Smooth muscle cell (in vitro differentiated cells): ENCODE results near the gene BOD1. TPM values are rescaled to one million over a fixed set of nuclear protein-coding genes. Genes with fewer than 3 reads are reported as not detected.

ENCODE experiments used
- DNase-seq: peaks from one replicate; lab custom pipeline; 2025; ENCODE audit not compliant: unreplicated experiment; lab: John Stamatoyannopoulos, UW
- H2AFZ ChIP-seq: fragments of 200-600 bp; sonication (generic); 2 replicates; pipeline ENCODE4 v1.6.0; 2016; ENCODE audit warnings: antibody characterized with exemption, low read depth, mild to moderate bottlenecking
- H3F3A ChIP-seq: fragments of 200-600 bp; sonication (generic); 2 replicates; pipeline ENCODE4 v1.6.0; 2017; ENCODE audit warnings: antibody characterized with exemption, low read depth
- H3K27ac ChIP-seq: fragments of 200-600 bp; sonication (generic); 2 replicates; pipeline ENCODE4 v1.5.1; 2016; ENCODE audit warnings: low read depth, mild to moderate bottlenecking
- H3K27me3 ChIP-seq: fragments of 200-600 bp; sonication (generic); 2 replicates; pipeline ENCODE4 v1.6.1; 2016; ENCODE audit warnings: low read depth, mild to moderate bottlenecking
- H3K36me3 ChIP-seq: fragments of 200-600 bp; sonication (generic); 2 replicates; pipeline ENCODE4 v1.5.1; 2016; ENCODE audit warnings: low read depth
- H3K4me1 ChIP-seq: fragments of 200-600 bp; sonication (generic); 2 replicates; pipeline ENCODE4 v1.5.1; 2016; ENCODE audit warnings: low read depth
- H3K4me2 ChIP-seq: fragments of 200-600 bp; sonication (generic); 2 replicates; pipeline ENCODE4 v1.6.0; 2016; ENCODE audit warnings: mild to moderate bottlenecking
- H3K4me3 ChIP-seq: fragments of 200-600 bp; sonication (generic); 2 replicates; pipeline ENCODE4 v1.5.1; 2016; ENCODE audit warnings: mild to moderate bottlenecking
- H3K79me2 ChIP-seq: fragments of 200-600 bp; sonication (generic); 2 replicates; pipeline ENCODE4 v1.6.0; 2016; ENCODE audit warnings: low read depth, mild to moderate bottlenecking
- H3K9ac ChIP-seq: fragments of 200-600 bp; sonication (generic); 2 replicates; pipeline ENCODE4 v1.6.0; 2016; ENCODE audit warnings: low read depth
- H3K9me3 ChIP-seq: fragments of 200-600 bp; sonication (generic); replicated peaks from 2 replicates; pipeline ENCODE4 v1.5.1; 2016; ENCODE audit warnings: low read depth
- H4K20me1 ChIP-seq: fragments of 200-600 bp; sonication (generic); 2 replicates; pipeline ENCODE4 v1.6.0; 2016; ENCODE audit warnings: low read depth
- WGBS: methylation state at CpG from one replicate; pipeline ENCODE4 v1.1.7; 2016; ENCODE audit warnings: low lambda C conversion rate; 5-methylcytosine and 5-hydroxymethylcytosine counted together
- polyA plus RNA-seq: library from polyadenylated mRNA; unstranded; fragments of >200 nt; fragmentation: Nextera tagmentation; extraction: Ambion mirVana; gene quantifications from 2 replicates; pipeline ENCODE4 v1.2.1, GENCODE V29; 2016
- total RNA-seq: library from RNA; depleted of rRNA; stranded (reverse); fragments of >200 nt; gene quantifications from 2 replicates; pipeline ENCODE4 v1.2.3, GENCODE V29; 2014
- TF ChIP-seq, protein P1 (sequence below): fragments of 200-600 bp; sonication (generic); IDR thresholded peaks from 2 replicates; pipeline ENCODE4 v1.5.1; 2017; ENCODE audit warnings: borderline replicate concordance, mild to moderate bottlenecking, antibody characterized with exemption; ENCODE audit not compliant: insufficient read depth, poor library complexity, severe bottlenecking

BOD1 gene
- total and polyA plus RNA-seq, 2 experiments from 2014 or later = 56.5 to 58.3 TPM

DNA sequence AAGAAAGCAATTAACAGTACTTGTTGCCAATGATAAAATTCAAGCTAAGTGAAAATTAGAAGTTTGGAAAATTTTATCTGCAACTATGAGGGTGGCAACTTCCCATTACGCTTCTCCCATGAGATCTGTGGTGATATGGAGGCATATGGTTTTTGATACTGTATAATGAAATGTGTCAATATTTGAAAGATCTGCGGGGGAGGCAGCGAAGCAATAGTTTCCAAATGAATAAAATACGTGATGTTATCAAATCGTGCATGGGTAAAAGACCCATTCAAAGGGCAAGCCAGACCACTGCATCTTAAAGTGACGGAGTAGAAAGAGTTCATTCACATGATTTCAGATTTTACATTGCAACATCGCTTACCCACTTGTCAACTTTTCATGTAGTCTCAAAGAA, 20.9 kb upstream of the BOD1 start:
- Histone ChIP-seq H3K9me3 (no peaks in the 10 kb centered on the region), H3F3A (no peaks in the 10 kb centered on the region), H3K4me2 (no peak overlapping the region), H3K4me3 (no peak overlapping the region), H4K20me1 (no peaks in the 10 kb centered on the region), H3K36me3 (no peaks in the 10 kb centered on the region), H3K79me2 (no peaks in the 10 kb centered on the region), H3K4me1 (no peaks in the 10 kb centered on the region), H2AFZ (no peak overlapping the region), H3K27ac (no peak overlapping the region), H3K9ac (no peak overlapping the region), H3K27me3 (no peaks in the 10 kb centered on the region)
- WGBS = 92% methylated on average over 7 of the region's 7 CpGs
- no peak for DNase-seq
- TF ChIP-seq, protein P1, sequence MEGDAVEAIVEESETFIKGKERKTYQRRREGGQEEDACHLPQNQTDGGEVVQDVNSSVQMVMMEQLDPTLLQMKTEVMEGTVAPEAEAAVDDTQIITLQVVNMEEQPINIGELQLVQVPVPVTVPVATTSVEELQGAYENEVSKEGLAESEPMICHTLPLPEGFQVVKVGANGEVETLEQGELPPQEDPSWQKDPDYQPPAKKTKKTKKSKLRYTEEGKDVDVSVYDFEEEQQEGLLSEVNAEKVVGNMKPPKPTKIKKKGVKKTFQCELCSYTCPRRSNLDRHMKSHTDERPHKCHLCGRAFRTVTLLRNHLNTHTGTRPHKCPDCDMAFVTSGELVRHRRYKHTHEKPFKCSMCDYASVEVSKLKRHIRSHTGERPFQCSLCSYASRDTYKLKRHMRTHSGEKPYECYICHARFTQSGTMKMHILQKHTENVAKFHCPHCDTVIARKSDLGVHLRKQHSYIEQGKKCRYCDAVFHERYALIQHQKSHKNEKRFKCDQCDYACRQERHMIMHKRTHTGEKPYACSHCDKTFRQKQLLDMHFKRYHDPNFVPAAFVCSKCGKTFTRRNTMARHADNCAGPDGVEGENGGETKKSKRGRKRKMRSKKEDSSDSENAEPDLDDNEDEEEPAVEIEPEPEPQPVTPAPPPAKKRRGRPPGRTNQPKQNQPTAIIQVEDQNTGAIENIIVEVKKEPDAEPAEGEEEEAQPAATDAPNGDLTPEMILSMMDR = no peak

DNA sequence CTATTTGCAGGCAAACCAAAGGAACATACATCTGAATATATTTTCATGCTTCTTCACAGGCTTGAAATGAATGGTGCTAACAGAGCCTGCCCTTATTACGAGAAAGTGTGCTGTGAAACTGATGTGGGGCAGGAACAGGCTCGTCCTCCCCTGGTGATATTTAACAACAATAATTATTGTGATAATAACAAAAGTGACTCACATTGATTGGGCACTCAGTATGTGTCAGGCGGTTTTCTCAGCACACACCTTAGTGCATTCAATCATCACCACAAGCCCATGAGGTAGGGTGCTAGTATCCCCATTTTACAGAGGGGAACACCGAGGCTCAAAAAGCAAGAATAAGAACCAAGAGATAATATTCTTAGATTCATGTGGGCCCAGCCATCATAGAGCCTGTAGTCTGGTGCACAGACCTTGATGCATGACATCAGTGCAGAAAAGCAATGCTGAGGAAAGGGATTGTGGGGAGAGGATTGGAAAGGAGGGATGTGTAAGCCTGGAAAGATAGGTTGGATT, 18.1 kb upstream of the BOD1 start:
- no peak overlapping the region for H3K27ac ChIP-seq
- 91% methylated on average over 4 of the region's 4 CpGs for WGBS
- no peaks in the 10 kb centered on the region for H3K4me1 ChIP-seq
- no peaks in the 10 kb centered on the region for H3K36me3 ChIP-seq
- TF ChIP-seq, protein P1 = no peak
- H3F3A ChIP-seq = no peaks in the 10 kb centered on the region
- no peak overlapping the region for H2AFZ ChIP-seq
- H3K9me3 ChIP-seq = no peaks in the 10 kb centered on the region
- H3K4me2 ChIP-seq = no peak overlapping the region
- H4K20me1 ChIP-seq = no peaks in the 10 kb centered on the region
- no peaks in the 10 kb centered on the region for H3K79me2 ChIP-seq
- no peaks in the 10 kb centered on the region for H3K27me3 ChIP-seq
- DNase-seq = no peak
- no peak overlapping the region for H3K9ac ChIP-seq
- no peak overlapping the region for H3K4me3 ChIP-seq

- H3F3A ChIP-seq = no peaks in the 10 kb centered on the region
- 94% methylated on average over 10 of the region's 10 CpGs for WGBS
- no peak overlapping the region for H3K9ac ChIP-seq
- no peaks in the 10 kb centered on the region for H3K9me3 ChIP-seq
- no peak overlapping the region for H3K4me3 ChIP-seq
- no peaks in the 10 kb centered on the region for H3K36me3 ChIP-seq
- H2AFZ ChIP-seq = no peak overlapping the region
- H3K79me2 ChIP-seq = no peaks in the 10 kb centered on the region
- no peak overlapping the region for H3K27ac ChIP-seq
- no peaks in the 10 kb centered on the region for H4K20me1 ChIP-seq
- DNase-seq = no peak
- H3K27me3 ChIP-seq = no peaks in the 10 kb centered on the region
- H3K4me1 ChIP-seq = peaks cover 1% of the 10 kb centered on the region
- TF ChIP-seq, protein P1 = no peak
- no peak overlapping the region for H3K4me2 ChIP-seq
These were observed 16.9 kb upstream of the BOD1 start for GRCh38 chr5:173633304-173633703.

- TF ChIP-seq, protein P1 = no peak
- Histone ChIP-seq H2AFZ (no peak overlapping the region), H3K4me2 (no peak overlapping the region), H3K79me2 (no peaks in the 10 kb centered on the region), H3K4me1 (peaks cover 8% of the 10 kb centered on the region), H4K20me1 (no peaks in the 10 kb centered on the region), H3K9ac (no peak overlapping the region), H3K27ac (no peak overlapping the region), H3K27me3 (no peaks in the 10 kb centered on the region), H3K9me3 (no peaks in the 10 kb centered on the region), H3F3A (no peaks in the 10 kb centered on the region), H3K4me3 (no peak overlapping the region), H3K36me3 (no peaks in the 10 kb centered on the region)
- 82% methylated on average over 2 of the region's 3 CpGs for WGBS
- no peak for DNase-seq
These were observed 15.0 kb upstream of the BOD1 start for GRCh38 chr5:173631478-173631877.
